Keratinocyte (primary cell): ENCODE measurements around the gene SEC31A. TPM values are rescaled to one million over a fixed set of nuclear protein-coding genes. Genes with fewer than 3 reads are reported as not detected.

Experiments used
- DNase-seq: peaks from one replicate; pipeline ENCODE4 v3.0.0-alpha.2; 2011; ENCODE audit warnings: low read depth, missing footprints, low spot score
- FAIRE-seq: peaks from 2 replicates; lab custom pipeline; 2011; peaks lifted over from hg19 to GRCh38; lab: Jason Lieb, UNC
- H2AFZ ChIP-seq: 2 replicates; pipeline ENCODE4 v1.6.0; 2012; ENCODE audit warnings: low read length, control low read depth, inconsistent platforms; ENCODE audit not compliant: control insufficient read depth
- H3K27ac ChIP-seq: 2 replicates; pipeline ENCODE4 v1.5.1; 2011; ENCODE audit warnings: low read length; ENCODE audit not compliant: control insufficient read depth, insufficient read depth
- H3K27me3 ChIP-seq: 3 replicates; pipeline ENCODE4 v1.6.0; 2011; ENCODE audit warnings: low read length; ENCODE audit not compliant: control insufficient read depth, insufficient read depth; ENCODE audit errors: extremely low read depth
- H3K36me3 ChIP-seq, 2 experiments: 2 replicates in 1 of 2; 3 replicates in 1 of 2; pipeline ENCODE4 v1.5.1; 2011; ENCODE audit warnings: low read length in 2 of 2, mild to moderate bottlenecking in 1 of 2; ENCODE audit not compliant: control insufficient read depth in 2 of 2, insufficient read depth in 2 of 2; ENCODE audit errors: extremely low read depth in 1 of 2
- H3K4me1 ChIP-seq: 3 replicates; pipeline ENCODE4 v1.5.1; 2011; ENCODE audit warnings: low read length; ENCODE audit not compliant: control insufficient read depth, insufficient read depth; ENCODE audit errors: extremely low read depth
- H3K4me2 ChIP-seq: 3 replicates; pipeline ENCODE4 v1.6.0; 2011; ENCODE audit warnings: low read depth, low read length; ENCODE audit not compliant: control insufficient read depth, insufficient read depth; ENCODE audit errors: extremely low read depth
- H3K4me3 ChIP-seq, 3 experiments: fragments of 200-600 bp in 1 of 3; sonication (generic) in 1 of 3; 2 replicates in 2 of 3; 3 replicates in 1 of 3; pipeline ENCODE4 v1.5.1; 2011 to 2016; ENCODE audit warnings: low read length in 3 of 3, mild to moderate bottlenecking in 3 of 3, control low read depth in 2 of 3, inconsistent platforms in 1 of 3, low read depth in 1 of 3, mixed read lengths in 1 of 3, mixed run types in 1 of 3, moderate library complexity in 1 of 3; ENCODE audit not compliant: control insufficient read depth in 2 of 3, insufficient read depth in 2 of 3; ENCODE audit errors: extremely low read depth in 1 of 3
- H3K79me2 ChIP-seq: 2 replicates; pipeline ENCODE4 v1.6.0; 2012; ENCODE audit warnings: low read length; ENCODE audit not compliant: control insufficient read depth, insufficient read depth
- H3K9ac ChIP-seq: 3 replicates; pipeline ENCODE4 v1.6.0; 2011; ENCODE audit warnings: low read length; ENCODE audit not compliant: control insufficient read depth, insufficient read depth; ENCODE audit errors: extremely low read depth
- H3K9me1 ChIP-seq: 3 replicates; pipeline ENCODE4 v1.6.0; 2011; ENCODE audit warnings: low read length; ENCODE audit not compliant: control insufficient read depth, insufficient read depth; ENCODE audit errors: extremely low read depth
- H3K9me3 ChIP-seq: 2 replicates; pipeline ENCODE4 v1.5.1; 2012; ENCODE audit warnings: low read depth, low read length; ENCODE audit not compliant: control insufficient read depth
- H4K20me1 ChIP-seq: 3 replicates; pipeline ENCODE4 v1.6.0; 2011; ENCODE audit warnings: low read length; ENCODE audit not compliant: control insufficient read depth, insufficient read depth; ENCODE audit errors: extremely low read depth
- EZH2 ChIP-seq: IDR thresholded peaks from one replicate; pipeline ENCODE4 v1.6.1; 2012; ENCODE audit warnings: inconsistent platforms, mild to moderate bottlenecking, low read length, moderate library complexity
- dilution Hi-C: fragments of 300-500 bp; cut with MboI; formaldehyde crosslinking; loops from one replicate; pipeline ENCODE4 v1.7.0; 2020; ENCODE audit warnings: low sequenced_read_pairs; ENCODE audit not compliant: extremely low pct_ligation_motif_present
- polyA plus RNA-seq, 5 experiments: library from polyadenylated mRNA; depleted of rRNA in 3 of 5; stranded (reverse) in 3 of 5; stranded (forward) in 1 of 5; unstranded in 1 of 5; fragments of >200 nt; gene quantifications; 1 replicate in 1 of 5; 2 replicates in 3 of 5; 3 replicates in 1 of 5; pipeline versions ENCODE4 v1.2.1 to v1.2.3, GENCODE V29; 2011 to 2012; ENCODE audit warnings: missing spikeins in 2 of 5, low read depth in 1 of 5, low replicate concordance in 1 of 5
- TF ChIP-seq, protein P1 (sequence below), 3 experiments: IDR thresholded peaks in 1 of 3; conservative IDR thresholded peaks in 1 of 3; optimal IDR thresholded peaks in 1 of 3; 2 replicates in 2 of 3; 3 replicates in 1 of 3; pipeline versions ENCODE3 to v1.5.1; 2011; ENCODE audit warnings: low read length in 3 of 3, mild to moderate bottlenecking in 3 of 3, moderate library complexity in 2 of 3, control low read depth in 1 of 3, inconsistent platforms in 1 of 3; ENCODE audit not compliant: insufficient read depth in 2 of 3; ENCODE audit errors: extremely low read depth in 1 of 3

The SEC31A gene
- polyA plus RNA-seq, 1 donor (not counting 4 experiments of a cell fraction or from before 2014, with no cell fraction given) = 192 TPM

DNA sequence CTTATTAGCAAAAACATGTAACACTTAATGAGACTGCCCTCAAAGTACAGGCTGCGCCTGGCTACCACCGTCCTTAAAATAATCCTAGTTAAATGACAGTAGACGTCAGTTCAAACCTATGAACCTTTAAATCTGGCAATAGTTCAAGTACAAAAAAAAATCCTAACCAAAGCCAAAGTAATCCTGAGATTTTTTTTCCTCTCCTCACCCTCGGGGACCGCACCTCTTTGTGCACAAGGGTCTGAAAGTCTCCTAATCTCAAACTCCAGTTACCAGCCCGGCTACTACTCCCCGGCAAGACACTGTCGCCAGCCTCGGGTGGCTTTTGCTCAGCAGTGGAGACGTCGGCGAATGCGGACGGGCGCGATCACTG lies 439 bp downstream of the SEC31A start:
- Histone ChIP-seq H3K9me3 (no peaks in the 10 kb centered on the region), H3K4me2 (peak overlapping the region; percentile 89), H3K9ac (peak overlapping the region; percentile 99), H3K27me3 (no peaks in the 10 kb centered on the region), H2AFZ (peak overlapping the region; percentile 56), H3K27ac (peak overlapping the region; percentile 91), H3K36me3 (peaks cover 11 to 18% of the 10 kb centered on the region in 2 experiments), H3K4me3 (peak overlapping the region; percentile 71 to 95 (median 89)), H3K4me1 (peaks cover 51% of the 10 kb centered on the region), H4K20me1 (no peaks in the 10 kb centered on the region), H3K79me2 (peaks cover 70% of the 10 kb centered on the region), H3K9me1 (no peaks in the 10 kb centered on the region)
- DNase-seq (no peak), FAIRE-seq (no peak)
- dilution Hi-C loops = no loop called here
- TF ChIP-seq, protein P1, sequence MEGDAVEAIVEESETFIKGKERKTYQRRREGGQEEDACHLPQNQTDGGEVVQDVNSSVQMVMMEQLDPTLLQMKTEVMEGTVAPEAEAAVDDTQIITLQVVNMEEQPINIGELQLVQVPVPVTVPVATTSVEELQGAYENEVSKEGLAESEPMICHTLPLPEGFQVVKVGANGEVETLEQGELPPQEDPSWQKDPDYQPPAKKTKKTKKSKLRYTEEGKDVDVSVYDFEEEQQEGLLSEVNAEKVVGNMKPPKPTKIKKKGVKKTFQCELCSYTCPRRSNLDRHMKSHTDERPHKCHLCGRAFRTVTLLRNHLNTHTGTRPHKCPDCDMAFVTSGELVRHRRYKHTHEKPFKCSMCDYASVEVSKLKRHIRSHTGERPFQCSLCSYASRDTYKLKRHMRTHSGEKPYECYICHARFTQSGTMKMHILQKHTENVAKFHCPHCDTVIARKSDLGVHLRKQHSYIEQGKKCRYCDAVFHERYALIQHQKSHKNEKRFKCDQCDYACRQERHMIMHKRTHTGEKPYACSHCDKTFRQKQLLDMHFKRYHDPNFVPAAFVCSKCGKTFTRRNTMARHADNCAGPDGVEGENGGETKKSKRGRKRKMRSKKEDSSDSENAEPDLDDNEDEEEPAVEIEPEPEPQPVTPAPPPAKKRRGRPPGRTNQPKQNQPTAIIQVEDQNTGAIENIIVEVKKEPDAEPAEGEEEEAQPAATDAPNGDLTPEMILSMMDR (optimal IDR thresholded peaks at IDR 0.05 in 1 of 3, IDR thresholded peaks at IDR 0.05 in 1 of 3, conservative IDR thresholded peaks at IDR 0.05 in 1 of 3; ENCODE audit: extremely low read depth in 1 of 3, insufficient read depth in 2 of 3, low read length in 3 of 3) = no peak
- TF ChIP-seq EZH2 = no peak

DNA sequence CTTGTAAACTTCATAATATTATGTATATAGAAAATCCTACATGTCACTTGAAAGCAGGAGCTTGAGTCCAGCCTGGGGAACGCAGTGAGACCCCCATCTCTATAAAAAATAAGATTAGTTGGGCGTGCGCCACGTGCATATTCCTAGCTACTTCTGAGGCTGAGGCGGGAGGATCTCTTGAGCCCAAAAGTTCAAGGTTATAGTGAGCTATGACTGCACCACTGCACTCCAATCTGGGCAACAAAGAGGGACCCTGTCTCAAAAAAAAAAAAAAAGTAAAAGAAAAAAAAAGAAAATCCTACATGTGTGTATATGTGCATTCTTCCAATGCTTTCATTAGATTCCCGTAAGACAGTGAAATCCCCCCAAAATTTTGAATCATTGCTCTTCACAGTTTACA lies 1.7 kb downstream of the SEC31A start:
- Histone ChIP-seq H3K27me3 (no peaks in the 10 kb centered on the region), H4K20me1 (no peaks in the 10 kb centered on the region), H3K4me3 (peak overlapping the region; percentile 71 to 95 (median 89)), H3K9me3 (no peaks in the 10 kb centered on the region), H3K79me2 (peaks cover 76% of the 10 kb centered on the region), H3K36me3 (peaks cover 8 to 9% of the 10 kb centered on the region in 2 experiments), H3K27ac (peak overlapping the region; percentile 91), H3K4me1 (peaks cover 41% of the 10 kb centered on the region), H3K9me1 (no peaks in the 10 kb centered on the region), H3K4me2 (peak overlapping the region; percentile 89), H2AFZ (no peak overlapping the region), H3K9ac (peak overlapping the region; percentile 99)
- dilution Hi-C loops = no loop called here
- FAIRE-seq (no peak), DNase-seq (no peak)
- TF ChIP-seq, protein P1 (optimal IDR thresholded peaks at IDR 0.05 in 1 of 3, IDR thresholded peaks at IDR 0.05 in 1 of 3, conservative IDR thresholded peaks at IDR 0.05 in 1 of 3; ENCODE audit: extremely low read depth in 1 of 3, insufficient read depth in 2 of 3, low read length in 3 of 3) = no peak
- no peak for TF ChIP-seq EZH2
